Osteoblast (primary cell): ENCODE measurements around the gene BAG1. TPM values are rescaled to one million over a fixed set of nuclear protein-coding genes. Genes with fewer than 3 reads are reported as not detected.

ENCODE experiments used
- DNase-seq: peaks from one replicate; pipeline ENCODE4 v3.0.0; 2011; ENCODE audit warnings: low spot score, mixed read lengths; ENCODE audit not compliant: insufficient read length; ENCODE audit errors: missing footprints
- H2AFZ ChIP-seq: 2 replicates; pipeline ENCODE4 v1.6.0; 2011; ENCODE audit warnings: mild to moderate bottlenecking, low read length
- H3K27ac ChIP-seq: 2 replicates; pipeline ENCODE4 v1.5.1; 2011; ENCODE audit warnings: mild to moderate bottlenecking, low read depth, low read length, moderate library complexity
- H3K27me3 ChIP-seq: 2 replicates; pipeline ENCODE4 v1.6.0; 2012; ENCODE audit warnings: mild to moderate bottlenecking, control low read depth, inconsistent platforms, low read length, moderate library complexity; ENCODE audit not compliant: insufficient read depth
- H3K36me3 ChIP-seq: 2 replicates; pipeline ENCODE4 v1.5.1; 2011; ENCODE audit warnings: mild to moderate bottlenecking, low read length, control low read depth, moderate library complexity; ENCODE audit not compliant: insufficient read depth
- H3K4me1 ChIP-seq: 2 replicates; pipeline ENCODE4 v1.5.1; 2011; ENCODE audit warnings: mild to moderate bottlenecking, low read length, control low read depth, moderate library complexity; ENCODE audit not compliant: insufficient read depth
- H3K4me2 ChIP-seq: 2 replicates; pipeline ENCODE4 v1.6.0; 2011; ENCODE audit warnings: mild to moderate bottlenecking, low read length; ENCODE audit not compliant: insufficient read depth
- H3K4me3 ChIP-seq: fragments of 200-600 bp; sonication (generic); 3 replicates; pipeline ENCODE4 v1.5.1; 2012; ENCODE audit warnings: mild to moderate bottlenecking, low read length, inconsistent platforms; ENCODE audit not compliant: insufficient read depth
- H3K79me2 ChIP-seq: 2 replicates; pipeline ENCODE4 v1.6.0; 2012; ENCODE audit warnings: mild to moderate bottlenecking, low read length, control low read depth, inconsistent platforms; ENCODE audit not compliant: insufficient read depth
- H3K9me3 ChIP-seq: 2 replicates; pipeline ENCODE4 v1.5.1; 2011; ENCODE audit warnings: low read depth, low read length, control low read depth
- H4K20me1 ChIP-seq: 2 replicates; pipeline ENCODE4 v1.6.0; 2012; ENCODE audit warnings: mild to moderate bottlenecking, low read length, control low read depth; ENCODE audit not compliant: insufficient read depth
- CTCF ChIP-seq: IDR thresholded peaks from 2 replicates; pipeline ENCODE4 v1.5.1; 2011; ENCODE audit warnings: mild to moderate bottlenecking, low read depth, low read length, moderate library complexity; ENCODE audit errors: extremely low read depth
- total RNA-seq: library from RNA; depleted of rRNA; stranded (reverse); fragments of >200 nt; gene quantifications from 2 replicates; pipeline ENCODE4 v1.2.3, GENCODE V29; 2012

Gene BAG1
- total RNA-seq, 1 donor = 29.3 TPM

DNA sequence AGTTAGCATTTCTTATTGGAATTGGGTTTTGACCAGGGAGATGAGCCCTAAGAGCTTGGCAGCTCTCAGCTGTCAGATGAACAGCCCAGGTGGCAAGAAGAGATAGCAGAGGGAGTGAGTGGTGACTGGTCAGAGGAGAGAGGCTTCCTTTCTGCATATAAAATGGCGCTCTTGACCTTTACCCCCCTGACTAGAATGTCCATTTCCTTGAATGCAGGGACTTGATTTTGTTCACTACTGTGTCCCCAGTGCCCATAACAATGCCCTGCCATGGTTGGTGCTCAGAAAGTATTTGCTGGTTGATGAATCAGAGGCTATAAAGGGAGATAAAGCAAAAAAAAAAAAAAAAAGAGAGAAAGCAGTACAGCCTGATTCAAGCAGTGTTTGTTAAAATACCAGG, 7.6 kb upstream of the BAG1 start:
- H3K79me2 ChIP-seq = peaks cover 16% of the 10 kb centered on the region
- peaks cover 4% of the 10 kb centered on the region for H3K4me1 ChIP-seq
- TF ChIP-seq CTCF = no peak
- no peak overlapping the region for H3K27ac ChIP-seq
- H3K9me3 ChIP-seq = no peaks in the 10 kb centered on the region
- H3K27me3 ChIP-seq = no peaks in the 10 kb centered on the region
- peaks cover 3% of the 10 kb centered on the region for H4K20me1 ChIP-seq
- H2AFZ ChIP-seq = no peak overlapping the region
- peaks cover 68% of the 10 kb centered on the region for H3K36me3 ChIP-seq
- DNase-seq = no peak
- no peak overlapping the region for H3K4me2 ChIP-seq
- H3K4me3 ChIP-seq = no peak overlapping the region

- Histone ChIP-seq H3K4me1 (peaks cover 12% of the 10 kb centered on the region), H3K27me3 (no peaks in the 10 kb centered on the region), H3K4me3 (no peak overlapping the region), H3K27ac (no peak overlapping the region), H3K79me2 (peaks cover 32% of the 10 kb centered on the region), H3K4me2 (no peak overlapping the region), H2AFZ (no peak overlapping the region), H4K20me1 (peaks cover 3% of the 10 kb centered on the region), H3K9me3 (no peaks in the 10 kb centered on the region), H3K36me3 (peaks cover 58% of the 10 kb centered on the region)
- DNase-seq = no peak
- no peak for TF ChIP-seq CTCF
Observed at GRCh38 chr9:33270146-33270545, 5.6 kb upstream of the BAG1 start.

GRCh38 chr9:33267151-33267767, 2.8 kb upstream of the BAG1 start:
- H3K4me1 ChIP-seq = peaks cover 22% of the 10 kb centered on the region
- no peak overlapping the region for H3K4me2 ChIP-seq
- H3K4me3 ChIP-seq = no peak overlapping the region
- H3K27me3 ChIP-seq = no peaks in the 10 kb centered on the region
- H3K27ac ChIP-seq = no peak overlapping the region
- H4K20me1 ChIP-seq = peaks cover 7% of the 10 kb centered on the region
- peaks cover 45% of the 10 kb centered on the region for H3K79me2 ChIP-seq
- H3K36me3 ChIP-seq = peaks cover 46% of the 10 kb centered on the region
- no peak for TF ChIP-seq CTCF
- DNase-seq = no peak
- H2AFZ ChIP-seq = no peak overlapping the region
- H3K9me3 ChIP-seq = no peaks in the 10 kb centered on the region

DNA sequence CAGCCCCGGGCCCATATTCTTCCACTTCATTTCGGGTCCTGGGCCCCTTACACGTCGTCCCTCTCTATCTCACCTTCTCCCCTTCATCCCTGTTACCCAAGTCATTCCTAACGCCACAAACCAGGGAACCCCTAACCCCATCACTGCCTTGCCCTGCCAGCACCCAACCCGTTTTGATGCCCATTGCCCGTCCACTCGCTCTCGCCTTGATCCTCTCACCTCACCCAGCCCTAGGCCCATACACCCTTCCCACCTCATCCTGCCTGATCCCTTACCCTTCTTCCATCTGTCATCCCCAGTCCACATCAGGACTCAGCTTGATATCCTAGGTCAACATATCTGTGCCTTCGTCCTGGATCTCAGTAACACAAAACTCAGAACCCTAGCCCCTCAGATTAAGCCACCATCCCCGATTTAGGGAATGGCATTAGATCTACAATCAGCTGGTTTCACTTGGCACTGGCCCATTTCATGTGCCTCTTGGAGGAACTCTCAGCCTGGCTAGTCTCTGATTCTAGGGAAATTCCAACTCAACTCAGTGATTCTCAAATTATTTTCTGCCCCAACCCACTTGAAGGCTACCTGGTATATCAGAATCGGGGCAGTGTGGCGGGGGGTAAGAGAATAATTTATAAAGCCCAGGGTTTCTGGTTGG, 830 bp upstream of the BAG1 start:
- Histone ChIP-seq H3K27ac (peak overlapping the region; percentile 88), H4K20me1 (peaks cover 7% of the 10 kb centered on the region), H3K4me2 (peak overlapping the region; percentile 100), H3K4me3 (peak overlapping the region; percentile 86), H3K36me3 (peaks cover 43% of the 10 kb centered on the region), H2AFZ (peak overlapping the region; percentile 82), H3K9me3 (no peaks in the 10 kb centered on the region), H3K4me1 (peaks cover 18% of the 10 kb centered on the region), H3K79me2 (peaks cover 56% of the 10 kb centered on the region), H3K27me3 (no peaks in the 10 kb centered on the region)
- TF ChIP-seq CTCF = no peak
- peak; percentile 68 for DNase-seq
